MV-4-11 (cell line): ENCODE results near the gene KIAA1671.

Experiments used
- DNase-seq: peaks from one replicate; lab custom pipeline; 2025; lab: John Stamatoyannopoulos, UW

The KIAA1671 gene

DNA sequence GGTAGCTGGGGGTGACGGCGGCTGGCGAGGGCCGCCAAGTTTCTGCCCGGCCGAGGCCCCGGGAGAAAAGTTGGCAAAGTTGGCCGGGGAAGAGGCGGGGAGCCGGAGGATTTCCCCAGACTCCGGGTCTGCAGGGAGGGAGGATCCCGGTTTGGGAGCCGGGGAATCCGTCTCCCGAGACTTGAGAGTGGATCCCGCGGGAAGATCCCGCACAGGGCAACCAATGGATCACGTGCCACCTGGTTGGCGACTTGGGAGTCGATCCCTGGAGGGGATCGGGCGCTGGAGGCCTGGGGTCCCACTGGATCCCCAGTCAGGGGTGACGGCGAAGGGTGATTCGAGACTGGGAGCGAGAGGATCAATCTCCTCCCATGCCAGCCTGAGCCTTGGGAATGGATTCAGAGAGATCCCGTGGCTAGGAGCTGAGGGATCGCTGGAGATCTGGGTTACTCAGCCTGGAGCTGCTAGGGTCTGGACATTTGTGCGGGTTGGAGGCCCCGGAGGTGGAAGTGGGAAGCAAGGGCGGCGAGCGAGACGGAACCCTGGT lies 394 bp downstream of the KIAA1671 start:
- DNase-seq: no peak

DNA sequence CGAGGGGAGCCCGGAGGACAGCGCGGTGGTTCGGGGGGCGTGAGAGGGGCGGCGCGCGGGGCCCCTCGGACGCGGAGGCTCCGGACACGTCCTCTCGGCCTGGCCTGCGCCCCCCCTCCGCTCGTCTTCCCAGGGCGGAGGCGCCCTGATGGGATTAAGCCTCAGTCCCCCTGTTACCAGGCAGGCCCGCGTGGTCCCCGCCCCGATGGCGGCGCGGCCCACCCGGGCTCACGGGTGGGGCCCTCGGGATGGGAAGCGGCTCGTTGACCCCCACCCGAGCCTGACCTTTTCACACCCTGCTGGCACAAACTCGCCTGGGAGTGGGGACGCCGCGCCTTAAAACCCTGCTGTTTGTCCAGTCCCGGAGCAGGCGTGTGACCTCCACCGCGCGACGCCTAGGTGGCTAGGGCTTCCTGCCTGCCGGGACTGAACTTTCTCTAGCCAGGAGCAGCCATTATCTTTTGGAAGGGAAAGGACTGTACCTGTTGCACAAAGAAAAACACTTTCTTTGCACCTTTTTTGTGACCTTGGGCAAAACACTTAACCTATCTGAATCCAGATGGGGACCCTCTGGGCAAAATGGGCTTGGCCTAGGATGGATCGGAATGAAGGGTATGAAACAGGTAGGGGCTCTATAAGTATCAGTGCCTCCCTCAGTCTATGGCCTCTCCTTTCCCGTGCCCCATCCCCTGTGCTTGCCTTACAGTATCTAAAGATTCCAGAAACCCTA lies 1.0 kb downstream of the KIAA1671 start:
- no peak for DNase-seq

DNA sequence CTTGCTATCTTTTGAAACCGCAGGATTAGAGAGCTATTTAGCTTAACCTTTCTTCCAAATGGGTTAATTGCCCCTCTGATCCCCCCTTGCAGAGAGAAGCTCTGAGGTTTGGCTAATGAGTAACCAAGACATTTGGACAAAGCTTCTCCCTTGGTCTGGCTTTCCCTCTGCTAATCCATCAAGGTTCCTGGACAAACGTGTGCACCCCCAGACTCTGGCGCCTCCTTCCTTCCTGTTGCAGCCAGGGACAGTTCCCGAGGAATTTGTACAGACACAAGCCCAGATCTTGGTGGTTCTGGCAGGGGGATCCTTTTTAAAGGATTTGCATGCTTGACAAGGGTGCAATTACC lies 1.6 kb downstream of the KIAA1671 start:
- DNase-seq: no peak

DNA sequence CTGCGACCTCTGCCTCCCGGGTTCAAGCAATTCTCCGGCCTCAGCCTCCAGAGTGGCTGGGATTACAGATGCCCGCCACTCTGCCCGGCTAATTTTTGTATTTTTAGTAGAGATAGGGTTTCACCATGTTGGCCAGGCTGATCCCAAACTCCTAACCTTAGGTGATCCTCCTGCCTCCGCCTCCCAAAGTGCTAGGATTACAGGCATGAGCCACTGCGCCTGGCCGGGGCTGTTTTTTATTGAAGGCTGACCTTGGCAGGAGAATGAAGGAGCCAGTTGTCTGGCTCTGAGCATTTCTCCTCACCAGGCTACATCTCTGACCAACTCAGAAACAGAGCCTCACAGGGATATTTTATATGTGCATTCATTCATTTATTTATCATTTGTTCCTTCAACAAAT lies 2.3 kb downstream of the KIAA1671 start:
- DNase-seq: no peak

DNA sequence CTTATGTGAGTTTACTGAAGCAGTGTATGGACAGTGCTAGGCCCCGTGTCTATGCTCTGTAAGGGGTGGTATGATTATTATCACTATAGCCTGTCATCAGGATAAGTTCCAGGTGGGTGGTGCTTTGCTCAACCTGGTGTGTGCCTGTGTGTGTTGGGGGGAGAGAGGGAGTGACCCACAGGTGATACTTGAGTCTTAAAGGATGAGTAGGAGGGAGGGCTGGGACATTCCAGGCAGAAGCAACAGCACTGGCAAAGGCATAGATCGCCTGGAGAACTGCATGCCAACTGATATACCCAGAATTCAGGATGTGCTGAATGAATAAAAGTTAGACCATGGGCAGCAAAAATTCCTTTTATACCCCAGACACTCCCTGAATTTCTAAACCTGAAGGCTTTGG lies 4.5 kb downstream of the KIAA1671 start:
- no peak for DNase-seq

DNA sequence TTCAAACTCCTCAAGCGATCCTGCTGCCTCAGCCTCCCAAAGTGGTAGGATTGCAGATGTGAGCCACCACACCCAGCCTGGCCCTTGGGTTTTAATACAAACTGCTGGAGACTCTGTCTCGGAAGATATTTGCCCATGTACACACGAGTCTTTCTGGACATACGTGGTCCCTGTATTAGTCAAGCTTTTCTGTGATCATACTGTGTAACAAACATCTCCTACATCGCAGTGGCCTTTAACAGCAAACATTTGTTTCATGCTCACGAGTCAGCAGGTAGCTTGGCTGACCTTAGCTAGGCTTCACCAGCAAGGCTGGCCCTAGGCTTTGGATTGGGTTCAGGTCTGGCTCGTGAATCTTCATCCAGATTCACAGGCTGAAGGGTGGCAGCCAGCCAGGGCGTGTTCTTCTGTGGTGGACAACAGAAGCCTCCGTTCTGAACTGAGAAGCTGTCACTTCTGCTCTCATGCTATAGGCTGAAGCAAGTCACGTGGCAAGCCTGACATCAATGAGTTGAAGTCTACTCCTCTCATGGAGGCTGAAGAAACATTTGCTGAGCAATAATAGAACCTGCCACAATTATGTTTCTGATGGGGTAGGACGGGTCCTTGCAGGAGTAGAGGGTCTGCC lies 8.8 kb downstream of the KIAA1671 start:
- no peak for DNase-seq

DNA sequence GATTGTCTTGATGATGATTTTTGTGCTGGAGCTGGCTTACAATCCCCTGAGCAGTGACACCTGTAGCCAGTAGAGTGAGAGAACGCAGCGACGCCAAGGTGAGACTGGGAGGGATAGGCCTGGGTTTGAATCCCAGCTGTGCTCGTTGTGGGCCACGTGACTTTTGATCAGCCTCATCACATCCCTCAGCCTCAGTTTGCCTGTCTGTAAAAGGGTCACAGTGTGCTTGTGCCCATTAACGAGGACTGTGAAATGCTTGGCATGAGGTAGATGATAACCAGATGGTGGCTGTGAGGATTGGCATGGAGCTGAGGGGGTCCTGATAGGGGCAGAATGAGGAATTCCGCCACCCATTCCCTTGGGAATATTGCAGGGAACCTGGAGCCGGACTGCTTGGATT lies 9.6 kb downstream of the KIAA1671 start:
- no peak for DNase-seq

DNA sequence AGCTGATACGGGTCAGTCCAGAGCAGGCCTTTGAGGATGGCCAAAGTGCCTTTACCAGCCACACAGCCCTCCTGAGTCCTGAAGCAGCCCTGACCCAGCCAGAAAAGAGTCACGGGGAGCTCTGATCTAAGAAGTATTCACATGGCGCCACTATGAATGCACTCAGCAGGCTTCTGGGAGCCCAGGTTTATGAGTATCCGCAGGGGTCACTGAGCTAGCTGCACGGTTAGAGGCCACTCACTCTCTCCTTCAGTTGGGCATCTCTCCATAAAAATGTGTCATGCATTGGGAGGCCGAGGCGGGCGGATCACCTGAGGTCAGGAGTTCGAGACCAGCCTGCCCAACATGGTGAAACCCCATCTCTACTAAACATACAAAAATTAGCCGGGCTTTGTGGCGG lies 10.3 kb downstream of the KIAA1671 start:
- DNase-seq: no peak

DNA sequence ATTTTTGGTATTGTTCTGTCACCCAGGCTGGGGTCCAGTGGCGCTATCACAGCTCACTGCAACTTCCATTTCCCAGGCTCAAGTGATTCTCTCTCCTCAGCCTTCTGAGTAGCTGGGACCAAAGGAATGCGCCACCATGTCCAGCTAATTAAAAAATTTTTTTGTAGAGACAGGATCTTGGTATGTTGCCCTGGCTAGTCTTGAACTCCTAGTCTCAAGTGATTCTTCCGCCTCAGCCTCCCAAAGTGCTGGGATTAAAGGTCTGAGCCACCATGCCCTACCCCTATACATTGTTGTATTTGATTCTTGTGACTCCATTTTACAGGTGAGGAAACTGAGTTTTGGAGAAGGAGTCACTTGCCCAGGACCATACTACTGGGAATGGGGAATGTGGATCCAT lies 11.9 kb downstream of the KIAA1671 start:
- no peak for DNase-seq

DNA sequence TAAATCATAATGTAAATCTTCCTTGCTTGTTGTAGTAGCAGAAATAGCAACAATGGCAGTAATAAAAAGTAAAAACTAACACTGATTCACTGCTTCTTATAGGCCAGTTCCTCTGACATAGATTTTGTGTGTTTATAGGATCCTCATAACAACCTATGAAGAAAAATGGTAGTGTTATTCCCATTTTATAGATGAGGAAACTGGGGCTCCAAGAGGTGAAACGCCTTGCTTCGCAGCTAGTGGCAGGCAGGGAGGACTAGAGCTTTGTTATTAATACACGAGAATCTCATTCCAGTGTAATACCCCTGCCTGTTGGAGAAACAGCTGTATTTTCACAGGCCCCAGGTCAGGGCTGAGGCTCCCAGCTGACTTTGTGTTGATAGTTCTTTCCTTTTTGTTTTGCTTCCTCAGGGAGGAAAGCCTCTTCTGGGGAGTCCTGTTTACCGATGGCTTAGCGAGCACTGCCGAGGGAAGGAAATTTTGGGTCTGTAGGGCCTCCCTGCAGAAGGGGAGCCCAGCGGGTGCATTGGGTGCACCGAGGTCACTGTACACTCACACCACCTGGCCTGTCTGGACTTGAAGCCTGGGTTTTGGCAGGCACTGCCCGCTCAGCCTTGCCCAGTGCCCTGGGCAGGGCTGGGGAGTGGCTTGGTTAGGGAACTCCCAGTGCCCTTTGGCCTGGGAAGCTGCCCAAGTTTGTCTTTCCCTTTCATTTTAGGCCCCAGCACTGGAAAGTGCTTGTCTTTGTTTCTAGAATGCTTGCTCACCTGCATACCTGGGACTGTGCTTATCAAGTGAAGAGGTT lies 13.5 kb downstream of the KIAA1671 start:
- no peak for DNase-seq

DNA sequence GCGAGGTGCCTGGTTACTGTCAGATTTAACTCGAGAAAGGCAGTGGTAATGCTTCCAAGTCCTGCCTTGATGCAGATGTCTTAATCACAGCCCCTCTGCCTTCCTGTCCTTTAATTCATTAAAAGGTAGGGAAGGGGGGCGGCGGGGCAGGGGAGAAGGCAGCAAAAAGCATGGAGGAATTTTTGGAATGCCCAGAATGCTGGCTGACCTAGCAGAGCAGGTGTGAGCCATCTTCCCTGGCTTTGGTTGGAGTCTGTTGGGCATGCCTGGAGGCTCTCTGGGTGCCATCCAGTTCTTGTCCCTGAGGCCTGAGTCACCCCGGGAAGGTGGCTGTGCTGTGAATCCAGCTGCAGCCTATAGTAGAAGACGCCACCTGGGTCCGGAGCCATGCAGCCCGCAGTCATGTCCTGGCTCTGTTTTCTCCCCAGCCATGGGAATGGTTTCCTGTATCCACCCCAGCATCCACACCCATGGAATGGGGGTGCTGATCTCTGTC lies 15.6 kb downstream of the KIAA1671 start:
- DNase-seq: no peak

DNA sequence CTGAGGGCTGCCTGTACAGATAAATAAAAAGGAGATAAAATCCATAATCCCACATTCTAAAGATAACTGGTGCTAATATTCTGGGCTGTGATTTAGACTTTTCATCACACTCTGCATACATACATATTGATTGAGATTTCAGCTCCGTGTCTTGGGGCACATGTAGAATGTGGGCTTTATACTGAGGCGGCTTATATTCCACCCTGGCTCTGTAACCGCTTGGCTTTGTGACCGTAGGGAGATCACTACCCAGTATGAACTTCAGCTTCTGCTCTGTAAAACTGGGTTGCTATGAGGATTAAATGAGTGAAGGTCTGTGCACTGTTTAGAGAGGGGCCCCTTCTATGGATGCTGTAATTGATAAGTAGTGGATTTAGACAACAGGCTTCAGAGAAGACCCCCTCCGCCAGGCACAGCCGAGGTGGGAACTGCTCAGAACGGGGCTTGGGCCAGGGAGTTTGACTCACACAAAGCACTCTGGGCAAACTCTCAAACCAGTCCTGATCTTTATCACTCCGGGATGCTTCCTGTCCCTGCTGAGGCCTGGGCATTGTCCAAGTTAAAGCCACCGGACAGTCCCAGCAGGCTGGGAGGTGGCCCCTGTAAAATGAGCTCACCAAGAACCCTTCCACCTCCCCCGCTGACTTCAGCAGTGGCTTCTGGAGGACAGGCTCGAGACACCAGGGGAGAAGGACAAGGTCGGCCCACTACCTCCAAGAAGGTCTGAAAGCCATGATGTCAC lies 17.2 kb downstream of the KIAA1671 start:
- DNase-seq: no peak

DNA sequence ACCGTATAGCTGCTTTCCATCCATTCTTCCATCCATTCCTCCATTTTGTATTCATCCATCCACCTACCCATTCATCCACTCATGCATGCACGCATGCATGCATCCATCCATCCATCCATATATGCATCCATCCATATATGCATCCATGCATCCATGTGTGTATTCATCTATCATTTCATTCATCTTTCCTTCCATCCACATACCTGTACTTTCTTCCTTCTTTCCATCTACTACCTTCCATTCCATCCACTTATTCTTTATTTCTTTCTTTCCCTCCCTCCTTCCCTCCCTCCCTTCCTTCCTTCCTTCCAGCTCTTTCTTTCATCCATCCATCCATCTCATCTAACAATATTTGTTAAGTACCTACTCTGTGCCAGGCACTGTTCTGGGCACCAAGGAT lies 19.9 kb downstream of the KIAA1671 start:
- no peak for DNase-seq

DNA sequence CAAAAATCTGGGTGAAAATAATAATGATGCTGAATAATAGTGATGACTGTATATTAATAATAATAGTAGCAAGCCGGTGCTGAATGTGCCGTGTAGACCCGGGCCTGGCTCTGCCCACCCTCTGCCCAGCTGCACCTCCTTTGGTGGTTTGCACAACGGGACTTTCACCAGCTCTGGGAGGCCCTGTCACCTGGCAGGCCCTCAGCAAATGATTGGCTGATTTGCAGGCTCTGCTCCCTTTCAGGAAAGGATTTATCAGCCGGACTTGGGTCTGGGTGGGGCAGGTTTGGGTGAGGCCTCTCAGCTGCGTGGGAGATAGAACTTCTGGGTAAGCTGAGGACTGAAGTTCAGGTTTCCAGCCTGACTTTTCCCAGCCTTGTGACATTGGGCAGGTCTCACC lies 21.4 kb downstream of the KIAA1671 start:
- DNase-seq: no peak

DNA sequence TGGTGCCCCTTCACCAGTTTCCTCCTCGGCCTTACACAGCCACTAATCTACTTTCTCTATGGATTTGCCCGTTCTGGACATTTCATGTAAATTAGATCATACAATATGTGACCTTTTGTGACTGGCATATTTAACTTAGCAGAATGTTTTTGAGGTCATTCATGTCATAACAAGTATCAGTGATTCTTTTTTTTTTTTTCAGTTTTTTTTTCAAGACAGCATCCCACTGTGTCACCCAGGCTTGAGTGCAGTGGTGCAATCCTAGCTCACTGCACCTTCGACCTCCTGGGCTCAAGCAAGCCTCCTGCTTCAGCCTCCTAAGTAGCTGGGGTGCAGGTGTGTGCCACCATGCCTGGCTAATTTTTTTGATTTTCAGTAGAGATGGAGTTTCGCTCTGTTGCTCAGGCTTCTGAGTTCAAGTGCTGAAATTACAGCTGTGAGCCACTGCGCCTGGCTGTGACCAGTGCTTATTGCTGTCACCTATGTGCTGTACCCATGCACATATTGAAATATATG lies 22.7 kb downstream of the KIAA1671 start:
- no peak for DNase-seq

DNA sequence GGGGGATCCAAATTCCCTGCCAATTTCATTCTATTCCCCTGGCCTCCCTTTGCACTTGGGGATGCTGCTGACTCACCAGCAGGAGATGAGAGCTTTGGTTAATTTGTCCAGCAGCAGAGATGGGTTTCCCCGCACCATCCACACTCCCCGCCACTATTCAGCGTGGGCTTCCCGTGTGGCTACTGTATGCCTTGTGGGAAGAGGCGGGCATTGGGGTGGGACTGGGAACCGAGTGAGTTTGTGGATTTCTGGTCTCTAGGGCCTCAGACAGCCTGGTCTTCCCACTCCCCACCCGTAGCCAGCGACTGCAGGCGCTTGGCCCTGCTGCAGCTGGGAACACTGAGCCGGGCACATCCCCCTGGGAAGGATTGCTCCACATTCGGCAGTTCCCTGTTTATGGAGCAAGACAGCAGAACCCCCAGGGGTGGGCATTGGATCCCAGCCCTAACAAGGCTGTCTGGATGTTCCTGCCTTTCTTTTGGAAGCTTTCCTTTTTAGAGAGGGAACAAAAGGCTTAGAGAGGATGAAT lies 23.4 kb downstream of the KIAA1671 start:
- DNase-seq: no peak

DNA sequence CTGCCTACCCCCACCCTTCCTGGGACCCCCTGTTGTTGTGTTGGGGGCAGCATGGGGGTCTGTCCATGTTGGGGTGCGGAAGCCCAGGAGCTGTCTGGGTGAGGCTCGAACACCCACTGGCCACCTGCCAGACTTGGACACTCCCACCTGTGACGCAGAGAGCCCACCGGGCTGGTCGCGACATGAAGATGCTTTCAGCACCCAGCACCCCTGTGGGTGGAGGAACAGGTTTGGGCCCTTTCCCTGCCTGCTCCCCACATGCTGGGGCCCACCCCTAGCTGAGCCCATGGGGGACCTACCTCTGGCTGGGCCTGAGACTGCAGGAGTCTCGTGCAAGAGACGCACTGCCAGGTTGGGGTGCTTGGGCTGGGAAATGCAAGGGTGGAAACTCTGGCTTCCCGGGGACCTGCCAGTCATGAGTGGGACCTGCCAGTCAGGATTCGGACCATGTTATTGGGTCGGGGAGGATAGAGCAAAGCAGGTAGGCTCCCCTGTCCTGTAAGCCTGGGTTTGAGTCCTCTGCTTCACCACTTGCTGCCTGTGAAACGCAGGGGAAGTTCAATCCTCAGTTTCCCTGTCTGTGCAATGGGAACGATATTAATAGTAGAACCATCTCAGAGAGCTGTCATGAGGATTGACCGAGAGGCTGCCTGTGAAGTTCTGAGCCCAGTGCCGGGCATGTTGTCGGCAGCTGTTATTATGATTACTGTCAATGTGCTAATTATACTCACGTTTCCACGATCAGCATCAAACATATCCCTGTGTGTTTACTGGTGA lies 24.1 kb downstream of the KIAA1671 start:
- DNase-seq: no peak

DNA sequence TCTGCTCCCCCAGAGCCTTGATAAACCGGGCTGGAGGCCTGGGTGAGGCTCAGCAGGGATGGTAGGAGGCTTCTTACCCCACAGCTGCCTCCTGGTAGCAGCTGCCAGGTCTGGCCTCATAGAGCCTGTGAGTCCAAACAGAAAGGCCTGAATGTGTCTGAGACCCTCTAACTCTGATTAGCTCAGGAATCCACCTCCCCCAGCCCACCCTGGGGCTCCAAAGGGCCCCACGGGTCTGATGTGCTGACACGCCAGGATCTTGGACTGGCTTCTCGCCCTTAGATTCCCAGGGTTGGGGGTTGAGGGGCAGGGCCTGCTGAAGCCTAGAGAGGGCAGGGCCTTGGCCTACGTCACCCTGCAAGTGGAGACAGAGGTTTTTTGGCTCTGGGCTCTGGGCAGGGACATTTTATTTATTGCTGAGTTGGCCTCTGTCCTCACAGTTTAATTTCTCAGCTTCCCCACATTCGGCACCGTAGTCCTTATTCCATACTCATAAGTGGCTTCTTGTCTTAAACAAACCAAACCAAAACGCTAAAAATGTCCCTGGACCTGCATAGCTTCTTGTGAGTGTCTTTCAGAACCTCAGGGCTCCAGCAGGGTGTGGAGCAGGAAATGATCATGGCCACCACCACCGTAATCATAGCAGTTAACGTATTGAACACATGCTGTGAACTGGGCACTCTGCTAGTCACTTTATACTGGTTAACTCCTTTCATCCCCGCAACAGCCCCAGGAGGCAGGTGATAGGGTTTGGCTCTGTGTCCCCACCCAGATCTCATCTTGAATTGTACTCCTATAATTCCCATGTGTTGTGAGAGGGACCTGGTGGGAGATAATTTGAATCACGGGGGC lies 25.1 kb downstream of the KIAA1671 start:
- DNase-seq: no peak

DNA sequence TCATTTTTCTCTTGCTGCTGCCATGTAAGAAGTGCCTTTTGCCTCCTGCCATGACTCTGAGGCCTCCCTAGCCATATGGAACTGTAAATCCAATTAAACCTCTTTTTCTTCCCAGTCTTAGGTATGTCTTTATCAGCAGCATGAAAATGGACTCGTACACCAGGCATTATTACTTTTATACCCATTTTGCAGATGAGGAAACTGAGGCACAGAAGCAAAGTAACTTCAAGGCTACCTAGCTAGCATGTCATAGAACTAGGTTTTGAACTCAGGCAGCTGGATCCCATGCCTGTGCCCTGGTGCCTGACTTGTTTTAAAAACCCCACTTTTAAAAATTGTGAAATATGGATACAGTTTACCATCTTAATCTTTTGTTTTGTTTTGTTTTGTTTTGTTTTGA lies 25.8 kb downstream of the KIAA1671 start:
- DNase-seq: no peak

DNA sequence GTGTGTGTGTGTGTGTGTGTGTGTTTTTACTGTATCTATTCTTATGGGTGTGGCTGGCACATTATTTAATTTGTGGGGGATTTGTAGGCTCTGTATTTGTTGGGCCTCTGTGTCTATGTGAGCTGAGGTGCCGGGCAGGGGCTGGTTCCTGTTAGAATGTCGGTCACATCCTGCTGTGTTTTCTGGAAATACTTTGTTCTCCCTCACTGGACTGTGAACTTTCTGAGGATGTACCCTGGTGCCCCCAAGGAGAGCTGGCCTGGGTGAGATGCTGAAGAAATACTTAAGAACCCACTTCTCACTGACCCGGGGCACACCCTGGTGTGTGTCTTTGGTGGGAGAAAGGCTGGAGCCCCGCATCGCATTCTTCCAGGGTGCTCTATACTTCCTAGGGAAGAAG lies 28.6 kb downstream of the KIAA1671 start:
- DNase-seq: no peak
